ENCODE measurements around the gene NUDC. TPM values are rescaled to one million over a fixed set of nuclear protein-coding genes. Genes with fewer than 3 reads are reported as not detected.
A peak's percentile ranks its signal among the peaks of the same experiment; 100 is the strongest.

Gene NUDC
- total and polyA plus RNA-seq, 9 of the 15 experiments (the other 6 are each of a cell fraction or from before 2014, with no cell fraction given) = 9.8 to 234 (median 149) TPM

DNA sequence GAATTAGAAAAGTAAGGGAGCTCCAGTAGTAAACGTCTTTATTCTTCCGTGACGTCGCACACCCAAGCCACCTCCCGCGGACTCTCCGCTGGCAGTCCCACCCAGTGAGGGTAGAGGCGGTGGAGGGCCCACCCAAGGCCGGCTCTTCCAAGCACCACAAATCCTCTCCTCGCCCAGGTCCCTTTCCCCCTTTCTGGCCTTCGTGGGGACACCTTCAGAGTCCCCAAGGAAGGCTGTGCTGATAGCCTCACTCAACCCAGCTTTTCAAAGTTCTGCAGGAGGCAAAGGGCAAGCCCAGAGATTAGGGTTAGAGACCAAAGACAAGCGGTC lies 31.1 kb upstream of the NUDC start (continued):
- TF ChIP-seq, protein P1, sequence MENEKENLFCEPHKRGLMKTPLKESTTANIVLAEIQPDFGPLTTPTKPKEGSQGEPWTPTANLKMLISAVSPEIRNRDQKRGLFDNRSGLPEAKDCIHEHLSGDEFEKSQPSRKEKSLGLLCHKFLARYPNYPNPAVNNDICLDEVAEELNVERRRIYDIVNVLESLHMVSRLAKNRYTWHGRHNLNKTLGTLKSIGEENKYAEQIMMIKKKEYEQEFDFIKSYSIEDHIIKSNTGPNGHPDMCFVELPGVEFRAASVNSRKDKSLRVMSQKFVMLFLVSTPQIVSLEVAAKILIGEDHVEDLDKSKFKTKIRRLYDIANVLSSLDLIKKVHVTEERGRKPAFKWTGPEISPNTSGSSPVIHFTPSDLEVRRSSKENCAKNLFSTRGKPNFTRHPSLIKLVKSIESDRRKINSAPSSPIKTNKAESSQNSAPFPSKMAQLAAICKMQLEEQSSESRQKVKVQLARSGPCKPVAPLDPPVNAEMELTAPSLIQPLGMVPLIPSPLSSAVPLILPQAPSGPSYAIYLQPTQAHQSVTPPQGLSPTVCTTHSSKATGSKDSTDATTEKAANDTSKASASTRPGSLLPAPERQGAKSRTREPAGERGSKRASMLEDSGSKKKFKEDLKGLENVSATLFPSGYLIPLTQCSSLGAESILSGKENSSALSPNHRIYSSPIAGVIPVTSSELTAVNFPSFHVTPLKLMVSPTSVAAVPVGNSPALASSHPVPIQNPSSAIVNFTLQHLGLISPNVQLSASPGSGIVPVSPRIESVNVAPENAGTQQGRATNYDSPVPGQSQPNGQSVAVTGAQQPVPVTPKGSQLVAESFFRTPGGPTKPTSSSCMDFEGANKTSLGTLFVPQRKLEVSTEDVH (IDR thresholded peaks at IDR 0.05; ENCODE audit: low read depth, partially characterized antibody) = peak; percentile 2

DNA sequence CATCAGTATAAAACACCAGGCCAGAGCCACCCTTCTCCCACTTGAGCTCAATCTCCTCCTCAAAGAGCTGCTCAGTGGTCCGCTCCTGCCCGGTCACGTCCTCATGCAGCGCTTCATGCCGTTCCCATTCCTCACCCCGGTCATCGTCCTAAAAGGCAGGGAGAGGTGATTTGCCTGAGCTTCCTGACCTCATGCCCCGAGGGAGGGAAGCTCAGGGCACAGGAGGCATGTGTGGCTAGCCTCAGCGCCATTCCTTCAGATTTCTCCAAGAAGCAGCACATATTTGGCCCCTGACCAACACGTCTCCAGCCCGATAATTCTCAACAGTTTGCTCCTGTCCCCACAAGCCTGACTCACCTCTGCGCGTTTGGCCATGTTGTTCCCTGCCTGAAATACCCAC lies 27.3 kb upstream of the NUDC start:
- peaks cover 12 to 24% of the 10 kb centered on the region in 2 experiments for H3K4me1 ChIP-seq (replicated peaks in 1 of 2; ENCODE audit: control insufficient read depth in 2 of 2, insufficient read depth in 2 of 2, low read length in 2 of 2)
- H3K27ac ChIP-seq (ENCODE audit: extremely low read depth, low read depth, low read length) = no peak overlapping the region
- H3K9me1 ChIP-seq (ENCODE audit: control insufficient read depth, insufficient read depth, low read length) = no peaks in the 10 kb centered on the region
- H3K4me2 ChIP-seq (ENCODE audit: insufficient read depth, low read length) = no peak overlapping the region
- peak overlapping the region in 1 of 2 experiments; percentile 50; a peak in 1 of 4 replicates for H3K9ac ChIP-seq (ENCODE audit: insufficient read depth in 1 of 2, low read depth in 2 of 2, low read length in 2 of 2)
- no peak for FAIRE-seq
- DNase-seq (ENCODE audit: extremely low read depth in 1 of 4, low spot score in 3 of 4) = no peak
- POLR2A ChIA-PET = no interaction called here
- ATAC-seq = no peak
- peaks cover 28% of the 10 kb centered on the region for H3K79me2 ChIP-seq (ENCODE audit: control insufficient read depth, insufficient read depth, low read length)
- CTCF ChIA-PET (ENCODE audit: low intra/inter-chr PET ratio) = no interaction called here
- H4K20me1 ChIP-seq (replicated peaks; ENCODE audit: control insufficient read depth, insufficient read depth, low read length) = peaks cover 1% of the 10 kb centered on the region; the same call in 1 of the 2 replicates
- H3K36me3 ChIP-seq (ENCODE audit: control insufficient read depth, insufficient read depth, low read length) = peaks cover 58% of the 10 kb centered on the region
- H3K27me3 ChIP-seq (ENCODE audit: control insufficient read depth in 2 of 2, insufficient read depth in 2 of 2, low read length in 2 of 2) = no peaks in the 10 kb centered on the region; a peak in 1 of 5 replicates
- in situ Hi-C loops (cut with MboI) (no loop called here), intact Hi-C loops (cut with micrococcal nuclease) (no loop called here)
- WGBS (ENCODE audit: insufficient coverage, low coverage, missing lambda C conversion rate) = 95% methylated on average over 13 of the region's 13 CpGs
- H3K4me3 ChIP-seq = no peak overlapping the region
- no TSS peak for BruUV-seq (replicated peaks)
- H3K9me3 ChIP-seq (replicated peaks; ENCODE audit: control insufficient read depth, insufficient read depth, low read depth, low read length) = no peaks in the 10 kb centered on the region
- no peak overlapping the region for H2AFZ ChIP-seq (ENCODE audit: low read depth, low read length)
- TF ChIP-seq, protein P2, sequence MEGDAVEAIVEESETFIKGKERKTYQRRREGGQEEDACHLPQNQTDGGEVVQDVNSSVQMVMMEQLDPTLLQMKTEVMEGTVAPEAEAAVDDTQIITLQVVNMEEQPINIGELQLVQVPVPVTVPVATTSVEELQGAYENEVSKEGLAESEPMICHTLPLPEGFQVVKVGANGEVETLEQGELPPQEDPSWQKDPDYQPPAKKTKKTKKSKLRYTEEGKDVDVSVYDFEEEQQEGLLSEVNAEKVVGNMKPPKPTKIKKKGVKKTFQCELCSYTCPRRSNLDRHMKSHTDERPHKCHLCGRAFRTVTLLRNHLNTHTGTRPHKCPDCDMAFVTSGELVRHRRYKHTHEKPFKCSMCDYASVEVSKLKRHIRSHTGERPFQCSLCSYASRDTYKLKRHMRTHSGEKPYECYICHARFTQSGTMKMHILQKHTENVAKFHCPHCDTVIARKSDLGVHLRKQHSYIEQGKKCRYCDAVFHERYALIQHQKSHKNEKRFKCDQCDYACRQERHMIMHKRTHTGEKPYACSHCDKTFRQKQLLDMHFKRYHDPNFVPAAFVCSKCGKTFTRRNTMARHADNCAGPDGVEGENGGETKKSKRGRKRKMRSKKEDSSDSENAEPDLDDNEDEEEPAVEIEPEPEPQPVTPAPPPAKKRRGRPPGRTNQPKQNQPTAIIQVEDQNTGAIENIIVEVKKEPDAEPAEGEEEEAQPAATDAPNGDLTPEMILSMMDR (IDR thresholded peaks at IDR 0.05 in 2 of 3, conservative IDR thresholded peaks at IDR 0.05 in 1 of 3; ENCODE audit: insufficient read depth in 2 of 3, low read depth in 1 of 3, low read length in 3 of 3) = no peak
- TF ChIP-seq, protein P3, sequence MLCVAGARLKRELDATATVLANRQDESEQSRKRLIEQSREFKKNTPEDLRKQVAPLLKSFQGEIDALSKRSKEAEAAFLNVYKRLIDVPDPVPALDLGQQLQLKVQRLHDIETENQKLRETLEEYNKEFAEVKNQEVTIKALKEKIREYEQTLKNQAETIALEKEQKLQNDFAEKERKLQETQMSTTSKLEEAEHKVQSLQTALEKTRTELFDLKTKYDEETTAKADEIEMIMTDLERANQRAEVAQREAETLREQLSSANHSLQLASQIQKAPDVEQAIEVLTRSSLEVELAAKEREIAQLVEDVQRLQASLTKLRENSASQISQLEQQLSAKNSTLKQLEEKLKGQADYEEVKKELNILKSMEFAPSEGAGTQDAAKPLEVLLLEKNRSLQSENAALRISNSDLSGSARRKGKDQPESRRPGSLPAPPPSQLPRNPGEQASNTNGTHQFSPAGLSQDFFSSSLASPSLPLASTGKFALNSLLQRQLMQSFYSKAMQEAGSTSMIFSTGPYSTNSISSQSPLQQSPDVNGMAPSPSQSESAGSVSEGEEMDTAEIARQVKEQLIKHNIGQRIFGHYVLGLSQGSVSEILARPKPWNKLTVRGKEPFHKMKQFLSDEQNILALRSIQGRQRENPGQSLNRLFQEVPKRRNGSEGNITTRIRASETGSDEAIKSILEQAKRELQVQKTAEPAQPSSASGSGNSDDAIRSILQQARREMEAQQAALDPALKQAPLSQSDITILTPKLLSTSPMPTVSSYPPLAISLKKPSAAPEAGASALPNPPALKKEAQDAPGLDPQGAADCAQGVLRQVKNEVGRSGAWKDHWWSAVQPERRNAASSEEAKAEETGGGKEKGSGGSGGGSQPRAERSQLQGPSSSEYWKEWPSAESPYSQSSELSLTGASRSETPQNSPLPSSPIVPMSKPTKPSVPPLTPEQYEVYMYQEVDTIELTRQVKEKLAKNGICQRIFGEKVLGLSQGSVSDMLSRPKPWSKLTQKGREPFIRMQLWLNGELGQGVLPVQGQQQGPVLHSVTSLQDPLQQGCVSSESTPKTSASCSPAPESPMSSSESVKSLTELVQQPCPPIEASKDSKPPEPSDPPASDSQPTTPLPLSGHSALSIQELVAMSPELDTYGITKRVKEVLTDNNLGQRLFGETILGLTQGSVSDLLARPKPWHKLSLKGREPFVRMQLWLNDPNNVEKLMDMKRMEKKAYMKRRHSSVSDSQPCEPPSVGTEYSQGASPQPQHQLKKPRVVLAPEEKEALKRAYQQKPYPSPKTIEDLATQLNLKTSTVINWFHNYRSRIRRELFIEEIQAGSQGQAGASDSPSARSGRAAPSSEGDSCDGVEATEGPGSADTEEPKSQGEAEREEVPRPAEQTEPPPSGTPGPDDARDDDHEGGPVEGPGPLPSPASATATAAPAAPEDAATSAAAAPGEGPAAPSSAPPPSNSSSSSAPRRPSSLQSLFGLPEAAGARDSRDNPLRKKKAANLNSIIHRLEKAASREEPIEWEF (CRISPR knock-in tag; IDR thresholded peaks at IDR 0.05) = no peak
- TF ChIP-seq NCOA6 (IDR thresholded peaks at IDR 0.05) (no peak), PURB (CRISPR knock-in tag; IDR thresholded peaks at IDR 0.05; ENCODE audit: low read depth) (no peak), HEY1 (CRISPR knock-in tag; IDR thresholded peaks at IDR 0.05; ENCODE audit: borderline replicate concordance) (no peak)
- TF ChIP-seq, protein P4, sequence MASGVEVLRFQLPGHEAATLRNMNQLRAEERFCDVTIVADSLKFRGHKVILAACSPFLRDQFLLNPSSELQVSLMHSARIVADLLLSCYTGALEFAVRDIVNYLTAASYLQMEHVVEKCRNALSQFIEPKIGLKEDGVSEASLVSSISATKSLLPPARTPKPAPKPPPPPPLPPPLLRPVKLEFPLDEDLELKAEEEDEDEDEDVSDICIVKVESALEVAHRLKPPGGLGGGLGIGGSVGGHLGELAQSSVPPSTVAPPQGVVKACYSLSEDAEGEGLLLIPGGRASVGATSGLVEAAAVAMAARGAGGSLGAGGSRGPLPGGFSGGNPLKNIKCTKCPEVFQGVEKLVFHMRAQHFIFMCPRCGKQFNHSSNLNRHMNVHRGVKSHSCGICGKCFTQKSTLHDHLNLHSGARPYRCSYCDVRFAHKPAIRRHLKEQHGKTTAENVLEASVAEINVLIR (CRISPR knock-in tag; IDR thresholded peaks at IDR 0.05) = no peak
